ENCODE measurements around the gene TMSB4Y. TPM values are rescaled to one million over a fixed set of nuclear protein-coding genes. Genes with fewer than 3 reads are reported as not detected.

Gene TMSB4Y
- total and polyA plus RNA-seq, 2 of the 13 experiments (the other 11 are each of a cell fraction or from before 2014, with no cell fraction given) = 0.15 to 0.49 TPM

GRCh38 chrY:13703568-13703968 lies at the start of gene TMSB4Y (continued):
- 0 out of 4 replicates have a peak, but pooled peaks of 1 of the 2 experiments have one; percentile 21 for TF ChIP-seq HMGXB4 (CRISPR knock-in tag; IDR thresholded peaks at IDR 0.05; ENCODE audit: borderline replicate concordance in 1 of 2, low read depth in 1 of 2)
- no peak for TF ChIP-seq ZNF589 (CRISPR knock-in tag; conservative IDR thresholded peaks at IDR 0.05)
- TF ChIP-seq TRIM24 (CRISPR knock-in tag; IDR thresholded peaks at IDR 0.05) = no peak
- TF ChIP-seq E2F5 (CRISPR knock-in tag; conservative IDR thresholded peaks at IDR 0.05) = no peak
- no peak for TF ChIP-seq PBX2 (CRISPR knock-in tag; IDR thresholded peaks at IDR 0.05)
- TF ChIP-seq RCOR2 (CRISPR knock-in tag; IDR thresholded peaks at IDR 0.05) = no peak
- no peak for TF ChIP-seq PHF20 (CRISPR knock-in tag; IDR thresholded peaks at IDR 0.05)
- TF ChIP-seq ELF1 (CRISPR knock-in tag; IDR thresholded peaks at IDR 0.05) = peak; percentile 60; the same call in 1 of the 2 replicates
- no peak for TF ChIP-seq ZNF143 (CRISPR knock-in tag; IDR thresholded peaks at IDR 0.05)
- TF ChIP-seq ZSCAN9 (CRISPR knock-in tag; IDR thresholded peaks at IDR 0.05; ENCODE audit: borderline replicate concordance) = no peak
- no peak for TF ChIP-seq KDM6A (CRISPR knock-in tag; IDR thresholded peaks at IDR 0.05; ENCODE audit: low read depth)
- no peak for TF ChIP-seq NFAT5 (CRISPR knock-in tag; IDR thresholded peaks at IDR 0.05)
- no peak for TF ChIP-seq ZFP36L2 (CRISPR knock-in tag; IDR thresholded peaks at IDR 0.05)
- TF ChIP-seq POLR2G (IDR thresholded peaks at IDR 0.05; ENCODE audit: low read depth, low read length) = no peak
- no peak for TF ChIP-seq NR1H2 (CRISPR knock-in tag; IDR thresholded peaks at IDR 0.05; ENCODE audit: borderline replicate concordance, low read depth)
- TF ChIP-seq KDM5A (IDR thresholded peaks at IDR 0.05; ENCODE audit: borderline replicate concordance, low read length) = no peak
- no peak for TF ChIP-seq ATF7-NPFF (CRISPR knock-in tag; IDR thresholded peaks at IDR 0.05; ENCODE audit: low read depth)
- TF ChIP-seq ARID3A (IDR thresholded peaks at IDR 0.05; ENCODE audit: low read depth, low read length) = no peak
